HEK293 (cell line): Measurements from ENCODE around the gene ANKRD44.

Experiments
- CTCF ChIA-PET: fragments of 350-600 bp; formaldehyde crosslinking; extraction: SDS; loops from one replicate; lab custom pipeline; 2021; ENCODE audit warnings: antibody characterized with exemption; lab: Yijun Ruan, JAX
- POLR2A ChIA-PET: fragments of 300-600 bp; formaldehyde crosslinking; extraction: SDS; loops from one replicate; lab custom pipeline; 2020; ENCODE audit warnings: antibody characterized with exemption, inconsistent platforms; lab: Yijun Ruan, JAX
- H3K27ac ChIP-seq: fragments of 200-500 bp; sonication (Bioruptor generic); 2 replicates; pipeline ENCODE4 v1.5.1; 2014; ENCODE audit warnings: low read depth, low read length, control low read depth, inconsistent platforms; ENCODE audit errors: extremely low read depth
- H3K36me3 ChIP-seq, 2 experiments: fragments of 200-500 bp in 1 of 2; sonication (Bioruptor generic) in 1 of 2; 1 replicate in 1 of 2; 2 replicates in 1 of 2; pipeline ENCODE4 v1.5.1; 2014 to 2017; ENCODE audit warnings: inconsistent platforms in 2 of 2, low read length in 2 of 2; ENCODE audit not compliant: control insufficient read depth in 2 of 2, insufficient read depth in 1 of 2
- H3K4me1 ChIP-seq: fragments of 200-500 bp; sonication (Bioruptor generic); 2 replicates; pipeline ENCODE4 v1.5.1; 2014; ENCODE audit warnings: mild to moderate bottlenecking, low read length, inconsistent platforms; ENCODE audit not compliant: control insufficient read depth, insufficient read depth
- H3K4me3 ChIP-seq: 2 replicates; pipeline ENCODE4 v1.5.1; 2011; ENCODE audit warnings: low read depth, mild to moderate bottlenecking, control low read depth, low read length, moderate library complexity
- H3K9me3 ChIP-seq: fragments of 200-500 bp; sonication (Bioruptor generic); 2 replicates; pipeline ENCODE4 v1.5.1; 2014; ENCODE audit warnings: low read depth, low read length, inconsistent platforms; ENCODE audit not compliant: control insufficient read depth, insufficient read depth
- CTCF ChIP-seq: fragments of 450-650 bp; formaldehyde crosslinking; IDR thresholded peaks from 2 replicates; pipeline ENCODE4 v1.5.1; 2016; ENCODE audit warnings: missing biosample characterization, missing genetic modification characterization
- GLIS1 ChIP-seq: fragments of 450-650 bp; formaldehyde crosslinking; IDR thresholded peaks from 2 replicates; pipeline ENCODE4 v1.5.1; 2016; ENCODE audit warnings: missing biosample characterization, missing genetic modification characterization
- KLF9 ChIP-seq: fragments of 450-650 bp; formaldehyde crosslinking; IDR thresholded peaks from 2 replicates; pipeline ENCODE4 v1.5.1; 2016; ENCODE audit warnings: missing biosample characterization, missing genetic modification characterization, low read depth
- PRDM10 ChIP-seq: fragments of 450-650 bp; formaldehyde crosslinking; IDR thresholded peaks from 2 replicates; pipeline ENCODE4 v1.5.1; 2016; ENCODE audit warnings: missing biosample characterization, missing genetic modification characterization
- REPIN1 ChIP-seq: fragments of 450-650 bp; formaldehyde crosslinking; IDR thresholded peaks from 2 replicates; pipeline ENCODE4 v1.5.1; 2017; ENCODE audit warnings: missing biosample characterization, missing genetic modification characterization, low read depth
- SALL2 ChIP-seq: fragments of 450-650 bp; formaldehyde crosslinking; IDR thresholded peaks from 2 replicates; pipeline ENCODE4 v1.5.0; 2017; ENCODE audit warnings: missing biosample characterization, mild to moderate bottlenecking, missing genetic modification characterization, borderline replicate concordance
- ZEB2 ChIP-seq: fragments of 450-650 bp; formaldehyde crosslinking; IDR thresholded peaks from 2 replicates; pipeline ENCODE4 v1.5.1; 2016; ENCODE audit warnings: missing biosample characterization, missing genetic modification characterization
- ZNF121 ChIP-seq: fragments of 450-650 bp; formaldehyde crosslinking; IDR thresholded peaks from 2 replicates; pipeline ENCODE4 v1.5.1; 2016; ENCODE audit warnings: missing biosample characterization, missing genetic modification characterization
- ZNF146 ChIP-seq: fragments of 450-650 bp; formaldehyde crosslinking; IDR thresholded peaks from 2 replicates; pipeline ENCODE4 v1.5.1; 2016; ENCODE audit warnings: missing biosample characterization, missing genetic modification characterization
- ZNF157 ChIP-seq: fragments of 450-650 bp; formaldehyde crosslinking; IDR thresholded peaks from 2 replicates; pipeline ENCODE4 v1.5.1; 2016; ENCODE audit warnings: missing biosample characterization, missing genetic modification characterization
- ZNF174 ChIP-seq: fragments of 450-650 bp; formaldehyde crosslinking; IDR thresholded peaks from 2 replicates; pipeline ENCODE4 v1.5.0; 2017; ENCODE audit warnings: missing biosample characterization, mild to moderate bottlenecking, missing genetic modification characterization
- ZNF202 ChIP-seq: fragments of 450-650 bp; formaldehyde crosslinking; IDR thresholded peaks from 2 replicates; pipeline ENCODE4 v1.5.1; 2016; ENCODE audit warnings: missing biosample characterization, missing genetic modification characterization, borderline replicate concordance
- ZNF274 ChIP-seq, 2 experiments: fragments of 200-500 bp in 1 of 2; fragments of 450-650 bp in 1 of 2; sonication (Bioruptor generic) in 1 of 2; formaldehyde crosslinking in 1 of 2; IDR thresholded peaks; 2 replicates each; pipeline versions ENCODE4 v1.5.1 to v1.6.1; 2014 to 2016; ENCODE audit warnings: borderline replicate concordance in 1 of 2, inconsistent platforms in 1 of 2, low read length in 1 of 2, missing biosample characterization in 1 of 2, missing genetic modification characterization in 1 of 2
- ZNF311 ChIP-seq: fragments of 450-650 bp; formaldehyde crosslinking; IDR thresholded peaks from 2 replicates; pipeline ENCODE4 v1.5.1; 2017; ENCODE audit warnings: missing biosample characterization, missing genetic modification characterization, borderline replicate concordance
- ZNF404 ChIP-seq: fragments of 450-650 bp; formaldehyde crosslinking; IDR thresholded peaks from 2 replicates; pipeline ENCODE4 v1.5.1; 2017; ENCODE audit warnings: missing biosample characterization, missing genetic modification characterization
- ZNF449 ChIP-seq: fragments of 450-650 bp; formaldehyde crosslinking; IDR thresholded peaks from 2 replicates; pipeline ENCODE4 v1.5.1; 2017; ENCODE audit warnings: missing biosample characterization, mild to moderate bottlenecking, missing genetic modification characterization, moderate library complexity
- ZNF473 ChIP-seq: fragments of 450-650 bp; formaldehyde crosslinking; IDR thresholded peaks from 2 replicates; pipeline ENCODE4 v1.5.1; 2017; ENCODE audit warnings: missing biosample characterization, missing genetic modification characterization
- ZNF664 ChIP-seq: fragments of 450-650 bp; formaldehyde crosslinking; IDR thresholded peaks from 2 replicates; pipeline ENCODE4 v1.5.1; 2016; ENCODE audit warnings: missing biosample characterization, missing genetic modification characterization
- ZNF677 ChIP-seq: fragments of 450-650 bp; IDR thresholded peaks from 2 replicates; pipeline ENCODE4 v1.5.0; 2018; ENCODE audit warnings: missing biosample characterization, mild to moderate bottlenecking, missing genetic modification characterization, moderate library complexity
- ZSCAN4 ChIP-seq: fragments of 450-650 bp; formaldehyde crosslinking; IDR thresholded peaks from 2 replicates; pipeline ENCODE4 v1.5.1; 2017; ENCODE audit warnings: missing biosample characterization, missing genetic modification characterization
- ZSCAN5A ChIP-seq: fragments of 450-650 bp; formaldehyde crosslinking; IDR thresholded peaks from 2 replicates; pipeline ENCODE4 v1.5.1; 2016; ENCODE audit warnings: missing biosample characterization, missing genetic modification characterization

Gene ANKRD44

GRCh38 chr2:197042739-197043196 lies 267.8 kb downstream of the ANKRD44 start (continued):
- TF ChIP-seq PRDM10 (no peak), ZSCAN5A (tag by site-specific recombination) (no peak), ZNF664 (no peak), ZNF677 (no peak)
- TF ChIP-seq, all 188 proteins: peak for 0

- Histone ChIP-seq H3K4me1 (no peaks in the 10 kb centered on the region), H3K9me3 (no peaks in the 10 kb centered on the region), H3K4me3 (no peak overlapping the region), H3K36me3 (no peaks in the 10 kb centered on the region), H3K27ac (no peak overlapping the region)
- ChIA-PET POLR2A (no interaction called here), CTCF (interaction anchor here (1.2 kb wide), 1 partner anchor 26 kb away, joined by 5 read pairs; no protein-coding TSS in a partner anchor)
- TF ChIP-seq ZEB2 (tag by site-specific recombination) (no peak), KLF9 (tag by site-specific recombination) (no peak), CTCF (peak; percentile 43; the same call in 1 of the 2 replicates)
Observed at GRCh38 chr2:197037863-197038398, 272.6 kb downstream of the ANKRD44 start.

- ChIA-PET CTCF (interaction anchor here (0.6 to 1.6 kb wide), 2 partner anchors 19 to 24 kb away, joined by 3 to 6 read pairs; no protein-coding TSS in a partner anchor), POLR2A (no interaction called here)
- no peaks in the 10 kb centered on the region for H3K36me3 ChIP-seq
Observed at GRCh38 chr2:197035002-197035401, 275.6 kb downstream of the ANKRD44 start.

GRCh38 chr2:197034292-197034691 lies 276.3 kb downstream of the ANKRD44 start:
- H3K4me3 ChIP-seq: no peak overlapping the region
- no peaks in the 10 kb centered on the region for H3K4me1 ChIP-seq
- H3K36me3 ChIP-seq: no peaks in the 10 kb centered on the region
- no peaks in the 10 kb centered on the region for H3K9me3 ChIP-seq
- H3K27ac ChIP-seq: no peak overlapping the region
- ChIA-PET CTCF (interaction anchor here (1.6 kb wide), 1 partner anchor 23 kb away, joined by 6 read pairs; no protein-coding TSS in a partner anchor), POLR2A (interaction anchor here (0.6 kb wide), 1 partner anchor 234 kb away, joined by 3 read pairs; no protein-coding TSS in a partner anchor)
- no peak for TF ChIP-seq REPIN1 (tag by site-specific recombination)
- TF ChIP-seq ZNF202 (tag by site-specific recombination): no peak
- TF ChIP-seq GLIS1 (tag by site-specific recombination): no peak
- no peak for TF ChIP-seq ZNF121 (tag by site-specific recombination)
- no peak for TF ChIP-seq ZNF311
- TF ChIP-seq ZSCAN4: no peak
- no peak for TF ChIP-seq ZNF404 (tag by site-specific recombination)
- TF ChIP-seq ZNF274 (IDR thresholded peaks at IDR 0.05; ENCODE audit: low read length): no peak
- no peak for TF ChIP-seq ZNF274 (tag by site-specific recombination; IDR thresholded peaks at IDR 0.05; ENCODE audit: borderline replicate concordance)
- no peak for TF ChIP-seq ZNF449
- TF ChIP-seq ZNF157 (tag by site-specific recombination): no peak
- no peak for TF ChIP-seq ZNF146

More at GRCh38 chr2:197035002-197035401, 275.6 kb downstream of the ANKRD44 start:
- TF ChIP-seq ZNF473: no peak
- no peak for TF ChIP-seq ZNF174 (tag by site-specific recombination)
- TF ChIP-seq SALL2 (tag by site-specific recombination): no peak
- Histone ChIP-seq H3K4me3 (no peak overlapping the region), H3K4me1 (no peaks in the 10 kb centered on the region), H3K27ac (no peak overlapping the region), H3K9me3 (no peaks in the 10 kb centered on the region)
